A673 (cell line): ENCODE data around the gene PERP.

ENCODE experiments used
- CTCF ChIP-seq: fragments of 300-800, 200-600 bp; sonication (generic); conservative IDR thresholded peaks from 2 replicates; pipeline ENCODE4 v1.5.1; 2017; ENCODE audit warnings: low read depth, mild to moderate bottlenecking, antibody characterized with exemption, low read length, moderate library complexity, mixed read lengths
- EZH2 ChIP-seq: fragments of 200-600 bp; sonication (generic); IDR thresholded peaks from 2 replicates; pipeline ENCODE4 v1.6.1; 2017; ENCODE audit warnings: borderline replicate concordance, low read depth, mild to moderate bottlenecking, mixed read lengths, antibody characterized with exemption, low read length; ENCODE audit not compliant: poor library complexity, severe bottlenecking

DNA sequence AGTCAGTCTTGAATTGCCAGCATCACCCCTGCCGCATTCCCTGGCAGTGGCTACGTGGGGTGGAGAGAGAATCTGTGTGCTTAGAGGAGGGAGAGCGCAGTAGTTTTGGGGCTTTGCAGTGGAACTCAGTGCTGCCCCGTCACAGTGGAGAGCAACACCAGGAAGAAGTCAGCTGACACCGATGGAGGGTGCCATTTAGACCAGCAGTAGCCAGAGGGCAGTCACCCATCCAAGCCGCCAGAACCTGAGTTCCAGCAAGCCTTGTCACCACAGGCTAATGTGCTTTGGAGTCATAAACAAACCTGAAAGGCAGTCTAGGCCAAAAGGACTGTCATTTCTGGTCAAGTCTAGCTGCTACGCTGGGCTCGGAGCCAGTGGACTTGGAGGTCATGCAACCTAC, 22.0 kb upstream of the PERP start:
- TF ChIP-seq EZH2 (no peak), CTCF (no peak)
